Measurements from ENCODE around the gene NRXN3. TPM values are rescaled to one million over a fixed set of nuclear protein-coding genes. Genes with fewer than 3 reads are reported as not detected.

Gene NRXN3
- total RNA-seq, 1 donor from 2014 or later: 5.9 TPM

DNA sequence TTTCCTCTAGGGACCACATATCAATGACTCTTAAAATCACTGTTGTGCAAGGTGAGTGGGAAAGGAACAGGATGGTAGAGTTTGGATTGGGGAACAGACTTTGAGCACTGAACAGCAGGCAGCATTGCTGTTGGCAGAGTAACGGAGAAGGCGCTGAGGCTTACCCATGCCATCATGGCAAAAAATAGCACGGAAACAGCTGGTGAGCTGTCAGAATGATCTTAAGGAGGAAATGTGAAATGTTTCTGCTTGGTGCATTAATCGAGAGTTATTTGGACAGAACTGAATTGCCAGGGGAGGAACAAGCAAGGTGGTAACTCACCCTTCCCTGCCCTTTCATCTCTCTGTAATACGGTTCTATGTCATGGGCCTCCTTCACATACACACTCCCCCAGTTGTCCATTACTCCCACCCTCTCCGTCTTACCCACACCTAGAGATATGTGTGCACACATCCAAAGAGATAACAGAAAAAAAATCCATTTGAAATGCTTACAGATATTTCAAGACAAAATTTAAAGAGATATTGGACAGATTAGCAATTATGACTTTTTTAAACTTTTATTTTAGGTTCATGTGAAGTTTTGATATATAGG lies 1468.6 kb downstream of the NRXN3 start:
- Histone ChIP-seq H3K9ac (no peak overlapping the region), H3F3A (ENCODE audit: low read depth) (no peaks in the 10 kb centered on the region)

GRCh38 chr14:79639613-79640012 lies 1469.4 kb downstream of the NRXN3 start:
- Histone ChIP-seq H3K79me2 (ENCODE audit: low read depth) (no peaks in the 10 kb centered on the region), H2AFZ (replicated peaks) (no peak overlapping the region), H3F3A (ENCODE audit: low read depth) (no peaks in the 10 kb centered on the region), H3K27ac (no peak overlapping the region), H4K20me1 (ENCODE audit: low read depth) (no peaks in the 10 kb centered on the region), H3K4me2 (no peak overlapping the region), H3K9me3 (ENCODE audit: low read depth) (no peaks in the 10 kb centered on the region), H3K4me1 (no peaks in the 10 kb centered on the region), H3K4me3 (no peak overlapping the region), H3K27me3 (no peaks in the 10 kb centered on the region), H3K36me3 (no peaks in the 10 kb centered on the region), H3K9ac (no peak overlapping the region)
- peaks cover 13% of the 10 kb centered on the region for H3K4me1 Mint-ChIP-seq
- no peak overlapping the region for H3K27ac Mint-ChIP-seq
- no peaks in the 10 kb centered on the region for H3K36me3 Mint-ChIP-seq
- TF ChIP-seq EZH2phosphoT487 (IDR thresholded peaks at IDR 0.05): no peak
- no peak for TF ChIP-seq EZH2 (IDR thresholded peaks at IDR 0.05)
- TF ChIP-seq, protein P1, sequence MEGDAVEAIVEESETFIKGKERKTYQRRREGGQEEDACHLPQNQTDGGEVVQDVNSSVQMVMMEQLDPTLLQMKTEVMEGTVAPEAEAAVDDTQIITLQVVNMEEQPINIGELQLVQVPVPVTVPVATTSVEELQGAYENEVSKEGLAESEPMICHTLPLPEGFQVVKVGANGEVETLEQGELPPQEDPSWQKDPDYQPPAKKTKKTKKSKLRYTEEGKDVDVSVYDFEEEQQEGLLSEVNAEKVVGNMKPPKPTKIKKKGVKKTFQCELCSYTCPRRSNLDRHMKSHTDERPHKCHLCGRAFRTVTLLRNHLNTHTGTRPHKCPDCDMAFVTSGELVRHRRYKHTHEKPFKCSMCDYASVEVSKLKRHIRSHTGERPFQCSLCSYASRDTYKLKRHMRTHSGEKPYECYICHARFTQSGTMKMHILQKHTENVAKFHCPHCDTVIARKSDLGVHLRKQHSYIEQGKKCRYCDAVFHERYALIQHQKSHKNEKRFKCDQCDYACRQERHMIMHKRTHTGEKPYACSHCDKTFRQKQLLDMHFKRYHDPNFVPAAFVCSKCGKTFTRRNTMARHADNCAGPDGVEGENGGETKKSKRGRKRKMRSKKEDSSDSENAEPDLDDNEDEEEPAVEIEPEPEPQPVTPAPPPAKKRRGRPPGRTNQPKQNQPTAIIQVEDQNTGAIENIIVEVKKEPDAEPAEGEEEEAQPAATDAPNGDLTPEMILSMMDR (IDR thresholded peaks at IDR 0.05): no peak
- peaks cover 3% of the 10 kb centered on the region for H3K27me3 Mint-ChIP-seq (ENCODE audit: insufficient read depth, low read depth)
- no peak for DNase-seq (ENCODE audit: low spot score)
- H3K4me3 Mint-ChIP-seq: no peak overlapping the region
- H3K9me3 Mint-ChIP-seq: no peaks in the 10 kb centered on the region

More for the DNA sequence above, 1468.6 kb downstream of the NRXN3 start:
- no peak overlapping the region for H3K27ac Mint-ChIP-seq
- no peak overlapping the region for H2AFZ ChIP-seq (replicated peaks)
- H3K27me3 ChIP-seq: no peaks in the 10 kb centered on the region
- peaks cover 13% of the 10 kb centered on the region for H3K4me1 Mint-ChIP-seq
- no peak for DNase-seq (ENCODE audit: low spot score)
- H3K27ac ChIP-seq: no peak overlapping the region
- no peaks in the 10 kb centered on the region for H4K20me1 ChIP-seq (ENCODE audit: low read depth)
- H3K36me3 Mint-ChIP-seq: no peaks in the 10 kb centered on the region
- TF ChIP-seq, protein P1 (IDR thresholded peaks at IDR 0.05): no peak
- TF ChIP-seq EZH2phosphoT487 (IDR thresholded peaks at IDR 0.05): no peak
- TF ChIP-seq EZH2 (IDR thresholded peaks at IDR 0.05): no peak
- H3K36me3 ChIP-seq: no peaks in the 10 kb centered on the region
- H3K4me1 ChIP-seq: no peaks in the 10 kb centered on the region
- H3K9me3 Mint-ChIP-seq: no peaks in the 10 kb centered on the region
- H3K9me3 ChIP-seq (ENCODE audit: low read depth): no peaks in the 10 kb centered on the region
- peaks cover 3% of the 10 kb centered on the region for H3K27me3 Mint-ChIP-seq (ENCODE audit: insufficient read depth, low read depth)
- no peak overlapping the region for H3K4me3 Mint-ChIP-seq
- no peak overlapping the region for H3K4me2 ChIP-seq
- no peak overlapping the region for H3K4me3 ChIP-seq
- H3K79me2 ChIP-seq (ENCODE audit: low read depth): no peaks in the 10 kb centered on the region

GRCh38 chr14:79641371-79641770 lies 1471.2 kb downstream of the NRXN3 start:
- H3K27ac ChIP-seq: no peak overlapping the region
- no peak overlapping the region for H3K4me2 ChIP-seq
- no peak overlapping the region for H3K27ac Mint-ChIP-seq
- no peaks in the 10 kb centered on the region for H3K4me1 ChIP-seq
- H4K20me1 ChIP-seq (ENCODE audit: low read depth): no peaks in the 10 kb centered on the region
- no peak for TF ChIP-seq EZH2phosphoT487 (IDR thresholded peaks at IDR 0.05)
- TF ChIP-seq EZH2 (IDR thresholded peaks at IDR 0.05): no peak
- TF ChIP-seq, protein P1 (IDR thresholded peaks at IDR 0.05): no peak
- no peaks in the 10 kb centered on the region for H3K9me3 ChIP-seq (ENCODE audit: low read depth)
- no peaks in the 10 kb centered on the region for H3K27me3 ChIP-seq
- DNase-seq (ENCODE audit: low spot score): no peak
- H3K9ac ChIP-seq: no peak overlapping the region
- H3K4me3 ChIP-seq: no peak overlapping the region
- H3K4me1 Mint-ChIP-seq: peaks cover 13% of the 10 kb centered on the region
- H3K36me3 ChIP-seq: no peaks in the 10 kb centered on the region
- H3K4me3 Mint-ChIP-seq: no peak overlapping the region
- no peak overlapping the region for H2AFZ ChIP-seq (replicated peaks)
- no peaks in the 10 kb centered on the region for H3K79me2 ChIP-seq (ENCODE audit: low read depth)
- no peaks in the 10 kb centered on the region for H3K9me3 Mint-ChIP-seq
- no peaks in the 10 kb centered on the region for H3K36me3 Mint-ChIP-seq
- peaks cover 3% of the 10 kb centered on the region for H3K27me3 Mint-ChIP-seq (ENCODE audit: insufficient read depth, low read depth)
- no peaks in the 10 kb centered on the region for H3F3A ChIP-seq (ENCODE audit: low read depth)
